Endodermal cell (in vitro differentiated cells): ENCODE measurements around the gene DNAJC8. TPM values are rescaled to one million over a fixed set of nuclear protein-coding genes. Genes with fewer than 3 reads are reported as not detected.

Source experiments
- DNase-seq: peaks from one replicate; pipeline ENCODE4 v3.0.0-alpha.2; 2017
- H3K27ac ChIP-seq: 2 replicates; pipeline ENCODE4 v1.5.1; 2013; ENCODE audit warnings: mild to moderate bottlenecking, low read depth, low read length, moderate library complexity
- H3K27me3 ChIP-seq: 2 replicates; pipeline ENCODE4 v1.6.1; 2013; ENCODE audit warnings: mild to moderate bottlenecking, low read length, moderate library complexity; ENCODE audit not compliant: insufficient read depth, control insufficient read depth, poor library complexity, severe bottlenecking
- H3K36me3 ChIP-seq: 2 replicates; pipeline ENCODE4 v1.7.0; 2013; ENCODE audit warnings: mild to moderate bottlenecking, low read length, moderate library complexity; ENCODE audit not compliant: control insufficient read depth, insufficient read depth
- H3K4me1 ChIP-seq: one replicate; pipeline ENCODE4 v1.7.0; 2013; ENCODE audit warnings: low read length; ENCODE audit not compliant: control insufficient read depth, insufficient read depth
- H3K4me3 ChIP-seq: 2 replicates; pipeline ENCODE4 v1.5.1; 2013; ENCODE audit warnings: mild to moderate bottlenecking, low read length, moderate library complexity
- H3K9ac ChIP-seq: 2 replicates; pipeline ENCODE4 v1.6.1; 2013; ENCODE audit warnings: mild to moderate bottlenecking, low read length, moderate library complexity; ENCODE audit not compliant: poor library complexity, severe bottlenecking; ENCODE audit errors: extremely low read depth
- H3K9me3 ChIP-seq: 2 replicates; pipeline ENCODE4 v1.6.1; 2013; ENCODE audit warnings: mild to moderate bottlenecking, low read length, moderate library complexity; ENCODE audit not compliant: control insufficient read depth
- H3K27ac Mint-ChIP-seq: 2 replicates; pipeline ENCODE4 v1.8.0; 2020; ENCODE audit warnings: mixed read lengths
- H3K27me3 Mint-ChIP-seq: 2 replicates; pipeline ENCODE4 v1.8.0; 2021; ENCODE audit warnings: mild to moderate bottlenecking, mixed read lengths; ENCODE audit not compliant: insufficient read depth
- H3K36me3 Mint-ChIP-seq: 2 replicates; pipeline ENCODE4 v1.8.0; 2020; ENCODE audit warnings: low read depth, mixed read lengths
- H3K4me1 Mint-ChIP-seq: 2 replicates; pipeline ENCODE4 v1.8.0; 2020; ENCODE audit warnings: mixed read lengths
- H3K4me3 Mint-ChIP-seq: 2 replicates; pipeline ENCODE4 v1.8.0; 2020; ENCODE audit warnings: mild to moderate bottlenecking, moderate library complexity, mixed read lengths
- H3K9me3 Mint-ChIP-seq: 2 replicates; pipeline ENCODE4 v1.8.0; 2020; ENCODE audit warnings: mild to moderate bottlenecking, mixed read lengths
- CTCF ChIP-seq: fragments of 200-600 bp; sonication (generic); conservative IDR thresholded peaks from 2 replicates; pipeline ENCODE4 v1.5.0; 2021; ENCODE audit warnings: antibody characterized with exemption, mild to moderate bottlenecking
- WGBS, 2 experiments: methylation state at CpG; one replicate each; pipeline versions ENCODE4 v1.1.5 to v1.1.7; 2013; ENCODE audit warnings: missing lambda C conversion rate in 2 of 2, mixed read lengths in 1 of 2; ENCODE audit not compliant: insufficient coverage in 1 of 2, insufficient read length in 1 of 2; 5-methylcytosine and 5-hydroxymethylcytosine counted together
- total RNA-seq, 2 donors: library from RNA; stranded (reverse); fragmentation: NEBNext Ultra II Directional in 1 of 2; extraction: Animal tissue kit (Norgen Biotek cat#: 25700) in 1 of 2; gene quantifications; 2 replicates in 1 of 2; 3 replicates in 1 of 2; pipeline ENCODE4 v1.2.1, GENCODE V29; 2021

DNAJC8 gene
- total RNA-seq, 2 donors from 2014 or later, result 122 to 144 TPM

GRCh38 chr1:28185071-28185470, 47.8 kb downstream of the DNAJC8 start:
- Histone ChIP-seq H3K9me3 (no peaks in the 10 kb centered on the region), H3K4me1 (no peaks in the 10 kb centered on the region), H3K4me3 (no peak overlapping the region), H3K27ac (no peak overlapping the region), H3K9ac (no peak overlapping the region), H3K36me3 (no peaks in the 10 kb centered on the region), H3K27me3 (no peaks in the 10 kb centered on the region)
- TF ChIP-seq CTCF, result no peak
- no peaks in the 10 kb centered on the region for H3K4me1 Mint-ChIP-seq
- no peak overlapping the region for H3K4me3 Mint-ChIP-seq
- H3K27me3 Mint-ChIP-seq, result no peaks in the 10 kb centered on the region
- H3K36me3 Mint-ChIP-seq, result no peaks in the 10 kb centered on the region
- DNase-seq, result no peak
- peaks cover 3% of the 10 kb centered on the region for H3K9me3 Mint-ChIP-seq
- no peak overlapping the region for H3K27ac Mint-ChIP-seq
- WGBS, 2 experiments, result 90 to 95% methylated on average over 1 of the region's 1 CpG

DNA sequence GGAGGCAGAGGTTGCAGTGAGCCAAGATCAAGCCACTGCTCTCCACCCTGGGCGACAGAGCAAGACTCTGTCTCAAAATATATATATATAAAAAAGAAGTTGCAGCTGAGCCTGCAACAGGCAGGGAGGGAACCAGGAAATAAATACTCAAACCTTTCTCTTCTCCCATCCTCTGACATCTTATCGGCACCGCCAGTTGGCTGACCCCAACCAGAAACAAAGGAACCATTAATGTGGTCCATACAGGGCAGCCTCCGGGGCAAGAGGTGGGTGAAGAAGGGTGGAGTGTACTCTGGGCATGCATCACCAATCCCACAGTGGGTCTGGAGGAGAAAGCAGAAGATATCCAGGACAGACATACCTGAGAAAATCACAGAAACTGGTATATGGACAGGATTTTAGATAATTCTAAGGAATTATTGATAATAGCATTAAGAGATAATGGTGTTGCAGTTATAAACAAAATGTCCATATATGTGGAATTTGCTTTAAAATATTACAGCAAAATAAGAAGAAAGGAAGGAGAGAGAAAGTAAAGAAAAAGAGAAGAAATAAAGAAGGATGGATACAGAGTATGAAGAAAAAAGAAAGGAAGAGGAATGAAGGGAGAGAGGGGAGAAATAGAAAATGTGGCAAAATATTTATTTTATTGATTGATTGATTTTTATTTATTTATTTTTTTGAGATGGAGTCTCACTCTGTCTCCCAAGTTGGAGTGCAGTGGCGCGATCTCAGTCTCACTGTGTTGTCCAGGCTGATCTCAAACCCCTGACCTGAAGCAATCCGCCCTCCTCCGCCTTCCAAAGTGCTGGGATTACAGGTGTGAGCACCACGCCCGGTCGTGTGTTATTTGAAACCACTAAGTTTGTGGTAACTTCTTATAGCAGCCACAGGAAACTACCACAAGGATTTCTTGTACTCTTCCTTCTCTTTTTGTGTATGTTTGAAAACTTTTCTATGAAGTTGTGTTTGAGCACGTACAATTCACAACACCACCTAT, 52.2 kb downstream of the DNAJC8 start:
- Histone ChIP-seq H3K36me3 (no peaks in the 10 kb centered on the region), H3K4me3 (no peak overlapping the region), H3K27ac (no peak overlapping the region), H3K4me1 (no peaks in the 10 kb centered on the region), H3K27me3 (no peaks in the 10 kb centered on the region), H3K9ac (no peak overlapping the region), H3K9me3 (no peaks in the 10 kb centered on the region)
- Mint-ChIP-seq H3K27ac (no peak overlapping the region), H3K36me3 (no peaks in the 10 kb centered on the region), H3K4me3 (no peak overlapping the region), H3K27me3 (no peaks in the 10 kb centered on the region), H3K9me3 (peaks cover 2% of the 10 kb centered on the region), H3K4me1 (no peaks in the 10 kb centered on the region)
- no peak for DNase-seq
- WGBS, 2 experiments, result 89 to 90% methylated on average over 8 to 11 of the region's 12 CpGs
- no peak for TF ChIP-seq CTCF

- no peaks in the 10 kb centered on the region for H3K4me1 ChIP-seq
- Mint-ChIP-seq H3K27ac (no peak overlapping the region), H3K4me1 (peaks cover under 1% of the 10 kb centered on the region), H3K27me3 (no peaks in the 10 kb centered on the region), H3K36me3 (no peaks in the 10 kb centered on the region), H3K9me3 (peaks cover 2% of the 10 kb centered on the region), H3K4me3 (no peak overlapping the region)
- H3K36me3 ChIP-seq, result no peaks in the 10 kb centered on the region
- DNase-seq, result no peak
- H3K9ac ChIP-seq, result no peak overlapping the region
- no peaks in the 10 kb centered on the region for H3K9me3 ChIP-seq
- H3K27ac ChIP-seq, result no peak overlapping the region
- WGBS, 2 experiments, result 96 to 97% methylated on average over 6 to 15 of the region's 15 CpGs
- no peak overlapping the region for H3K4me3 ChIP-seq
- TF ChIP-seq CTCF, result no peak
- H3K27me3 ChIP-seq, result no peaks in the 10 kb centered on the region
Measured at GRCh38 chr1:28178690-28179485, 53.9 kb downstream of the DNAJC8 start.
